PC-9 (cell line): ENCODE data around the gene RMND5A.

Experiments used
- CTCF ChIP-seq: fragments of 200-600 bp; sonication (generic); conservative IDR thresholded peaks from 2 replicates; pipeline ENCODE4 v1.6.1; 2017; ENCODE audit warnings: mixed run types, antibody characterized with exemption, mild to moderate bottlenecking, moderate library complexity
- EZH2 ChIP-seq: fragments of 200-600 bp; sonication (generic); IDR thresholded peaks from 2 replicates; pipeline ENCODE4 v1.8.0; 2017; ENCODE audit warnings: antibody characterized with exemption, low read depth

- no peak for TF ChIP-seq EZH2
- no peak for TF ChIP-seq CTCF
Measured at GRCh38 chr2:86818114-86818801, 98.2 kb downstream of the RMND5A start.
